ENCODE data around the gene PAQR4. TPM values are rescaled to one million over a fixed set of nuclear protein-coding genes. Genes with fewer than 3 reads are reported as not detected.

PAQR4 gene
- total and polyA plus RNA-seq, 2 of the 13 experiments (the other 11 are each of a cell fraction or from before 2014, with no cell fraction given), result 15.9 to 24.8 TPM

DNA sequence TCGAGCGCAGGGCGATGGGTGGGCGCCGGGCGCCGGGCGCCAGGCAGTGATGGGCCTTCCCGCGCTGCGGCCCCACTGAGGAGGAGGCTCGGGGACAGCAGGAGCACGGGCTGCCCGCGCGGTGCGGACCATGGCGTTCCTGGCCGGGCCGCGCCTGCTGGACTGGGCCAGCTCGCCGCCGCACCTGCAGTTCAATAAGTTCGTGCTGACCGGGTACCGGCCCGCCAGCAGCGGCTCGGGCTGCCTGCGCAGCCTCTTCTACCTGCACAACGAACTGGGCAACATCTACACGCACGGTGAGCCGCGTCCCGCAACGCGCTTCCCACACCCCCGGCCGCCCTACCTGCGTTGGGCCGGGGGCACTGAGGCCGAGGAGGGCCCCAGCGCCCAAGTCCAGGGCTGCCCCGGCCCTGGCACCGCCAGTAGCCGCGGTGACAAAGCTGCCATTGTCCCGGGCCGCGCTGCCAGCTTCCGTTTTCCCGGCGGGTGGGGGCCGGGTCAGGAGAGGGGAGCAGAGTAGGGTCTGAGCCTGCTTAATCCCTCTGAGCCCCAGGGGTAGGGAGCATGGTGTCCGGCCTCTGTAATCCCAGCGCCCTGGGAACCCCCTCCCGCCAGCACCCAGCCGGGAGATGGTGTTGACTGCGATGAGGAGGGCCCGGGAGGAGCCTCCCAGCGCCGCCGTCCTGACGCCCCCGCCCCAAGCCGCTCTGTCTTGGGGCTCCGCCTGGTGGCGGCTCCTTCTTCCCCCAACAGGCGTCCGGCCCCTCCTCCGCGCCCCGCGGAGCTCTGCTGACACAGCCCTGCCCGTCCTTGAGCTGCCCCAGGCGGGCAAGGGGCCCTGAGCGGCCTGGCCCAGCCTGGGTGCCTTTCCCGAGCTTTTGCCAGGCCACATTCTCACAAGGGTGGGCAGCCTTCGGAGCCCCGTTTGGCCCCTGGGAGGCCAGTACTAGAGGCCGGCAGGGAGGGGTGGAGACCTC lies 685 bp downstream of the PAQR4 start (continued):
- TF ChIP-seq, protein P1, sequence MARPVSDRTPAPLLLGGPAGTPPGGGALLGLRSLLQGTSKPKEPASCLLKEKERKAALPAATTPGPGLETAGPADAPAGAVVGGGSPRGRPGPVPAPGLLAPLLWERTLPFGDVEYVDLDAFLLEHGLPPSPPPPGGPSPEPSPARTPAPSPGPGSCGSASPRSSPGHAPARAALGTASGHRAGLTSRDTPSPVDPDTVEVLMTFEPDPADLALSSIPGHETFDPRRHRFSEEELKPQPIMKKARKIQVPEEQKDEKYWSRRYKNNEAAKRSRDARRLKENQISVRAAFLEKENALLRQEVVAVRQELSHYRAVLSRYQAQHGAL (CRISPR knock-in tag; IDR thresholded peaks at IDR 0.05; ENCODE audit: not compliant biosample characterization), result peak; percentile 41
- TF ChIP-seq, protein P2, sequence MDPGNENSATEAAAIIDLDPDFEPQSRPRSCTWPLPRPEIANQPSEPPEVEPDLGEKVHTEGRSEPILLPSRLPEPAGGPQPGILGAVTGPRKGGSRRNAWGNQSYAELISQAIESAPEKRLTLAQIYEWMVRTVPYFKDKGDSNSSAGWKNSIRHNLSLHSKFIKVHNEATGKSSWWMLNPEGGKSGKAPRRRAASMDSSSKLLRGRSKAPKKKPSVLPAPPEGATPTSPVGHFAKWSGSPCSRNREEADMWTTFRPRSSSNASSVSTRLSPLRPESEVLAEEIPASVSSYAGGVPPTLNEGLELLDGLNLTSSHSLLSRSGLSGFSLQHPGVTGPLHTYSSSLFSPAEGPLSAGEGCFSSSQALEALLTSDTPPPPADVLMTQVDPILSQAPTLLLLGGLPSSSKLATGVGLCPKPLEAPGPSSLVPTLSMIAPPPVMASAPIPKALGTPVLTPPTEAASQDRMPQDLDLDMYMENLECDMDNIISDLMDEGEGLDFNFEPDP (CRISPR knock-in tag; conservative IDR thresholded peaks at IDR 0.05), result 0 out of 2 replicates have a peak, but pooled peaks have one; percentile 87
- no peak for TF ChIP-seq TBP (CRISPR knock-in tag; IDR thresholded peaks at IDR 0.05)
- peak; percentile 7; the same call in 1 of the 2 replicates for TF ChIP-seq SALL1 (CRISPR knock-in tag; IDR thresholded peaks at IDR 0.05)
- TF ChIP-seq, protein P3, sequence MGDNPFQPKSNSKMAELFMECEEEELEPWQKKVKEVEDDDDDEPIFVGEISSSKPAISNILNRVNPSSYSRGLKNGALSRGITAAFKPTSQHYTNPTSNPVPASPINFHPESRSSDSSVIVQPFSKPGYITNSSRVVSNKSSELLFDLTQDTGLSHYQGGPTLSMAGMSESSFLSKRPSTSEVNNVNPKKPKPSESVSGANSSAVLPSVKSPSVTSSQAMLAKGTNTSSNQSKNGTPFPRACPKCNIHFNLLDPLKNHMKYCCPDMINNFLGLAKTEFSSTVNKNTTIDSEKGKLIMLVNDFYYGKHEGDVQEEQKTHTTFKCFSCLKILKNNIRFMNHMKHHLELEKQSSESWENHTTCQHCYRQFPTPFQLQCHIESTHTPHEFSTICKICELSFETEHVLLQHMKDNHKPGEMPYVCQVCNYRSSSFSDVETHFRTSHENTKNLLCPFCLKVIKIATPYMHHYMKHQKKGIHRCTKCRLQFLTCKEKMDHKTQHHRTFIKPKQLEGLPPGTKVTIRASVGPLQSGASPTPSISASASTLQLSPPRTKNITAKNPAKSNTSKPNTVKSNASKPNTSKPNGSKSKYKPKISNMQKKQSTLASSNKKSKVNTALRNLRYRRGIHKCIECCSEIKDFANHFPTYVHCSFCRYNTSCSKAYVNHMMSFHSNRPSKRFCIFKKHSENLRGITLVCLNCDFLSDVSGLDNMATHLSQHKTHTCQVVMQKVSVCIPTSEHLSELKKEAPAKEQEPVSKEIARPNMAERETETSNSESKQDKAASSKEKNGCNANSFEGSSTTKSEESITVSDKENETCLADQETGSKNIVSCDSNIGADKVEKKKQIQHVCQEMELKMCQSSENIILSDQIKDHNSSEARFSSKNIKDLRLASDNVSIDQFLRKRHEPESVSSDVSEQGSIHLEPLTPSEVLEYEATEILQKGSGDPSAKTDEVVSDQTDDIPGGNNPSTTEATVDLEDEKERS (CRISPR knock-in tag; IDR thresholded peaks at IDR 0.05), result 0 out of 2 replicates have a peak, but pooled peaks have one; percentile 41
- TF ChIP-seq, protein P4, sequence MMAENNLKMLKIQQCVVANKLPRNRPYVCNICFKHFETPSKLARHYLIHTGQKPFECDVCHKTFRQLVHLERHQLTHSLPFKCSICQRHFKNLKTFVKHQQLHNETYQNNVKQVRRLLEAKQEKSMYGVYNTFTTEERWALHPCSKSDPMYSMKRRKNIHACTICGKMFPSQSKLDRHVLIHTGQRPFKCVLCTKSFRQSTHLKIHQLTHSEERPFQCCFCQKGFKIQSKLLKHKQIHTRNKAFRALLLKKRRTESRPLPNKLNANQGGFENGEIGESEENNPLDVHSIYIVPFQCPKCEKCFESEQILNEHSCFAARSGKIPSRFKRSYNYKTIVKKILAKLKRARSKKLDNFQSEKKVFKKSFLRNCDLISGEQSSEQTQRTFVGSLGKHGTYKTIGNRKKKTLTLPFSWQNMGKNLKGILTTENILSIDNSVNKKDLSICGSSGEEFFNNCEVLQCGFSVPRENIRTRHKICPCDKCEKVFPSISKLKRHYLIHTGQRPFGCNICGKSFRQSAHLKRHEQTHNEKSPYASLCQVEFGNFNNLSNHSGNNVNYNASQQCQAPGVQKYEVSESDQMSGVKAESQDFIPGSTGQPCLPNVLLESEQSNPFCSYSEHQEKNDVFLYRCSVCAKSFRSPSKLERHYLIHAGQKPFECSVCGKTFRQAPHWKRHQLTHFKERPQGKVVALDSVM (CRISPR knock-in tag; IDR thresholded peaks at IDR 0.05), result peak; percentile 65; the same call in 1 of the 2 replicates
- TF ChIP-seq RBFOX2 (IDR thresholded peaks at IDR 0.05; ENCODE audit: low read depth, low read length), result peak; percentile 75
- TF ChIP-seq NRL (CRISPR knock-in tag; IDR thresholded peaks at IDR 0.05; ENCODE audit: borderline replicate concordance), result 0 out of 2 replicates have a peak, but pooled peaks have one; percentile 35
- TF ChIP-seq ZNF619 (CRISPR knock-in tag; IDR thresholded peaks at IDR 0.05), result peak; percentile 18; the same call in 1 of the 2 replicates
- 0 out of 2 replicates have a peak, but pooled peaks have one; percentile 21 for TF ChIP-seq HMG20B (CRISPR knock-in tag; conservative IDR thresholded peaks at IDR 0.05)
- TF ChIP-seq AGO2 (optimal IDR thresholded peaks at IDR 0.05; ENCODE audit: low read depth, low read length), result peak; percentile 92
- TF ChIP-seq, protein P5, sequence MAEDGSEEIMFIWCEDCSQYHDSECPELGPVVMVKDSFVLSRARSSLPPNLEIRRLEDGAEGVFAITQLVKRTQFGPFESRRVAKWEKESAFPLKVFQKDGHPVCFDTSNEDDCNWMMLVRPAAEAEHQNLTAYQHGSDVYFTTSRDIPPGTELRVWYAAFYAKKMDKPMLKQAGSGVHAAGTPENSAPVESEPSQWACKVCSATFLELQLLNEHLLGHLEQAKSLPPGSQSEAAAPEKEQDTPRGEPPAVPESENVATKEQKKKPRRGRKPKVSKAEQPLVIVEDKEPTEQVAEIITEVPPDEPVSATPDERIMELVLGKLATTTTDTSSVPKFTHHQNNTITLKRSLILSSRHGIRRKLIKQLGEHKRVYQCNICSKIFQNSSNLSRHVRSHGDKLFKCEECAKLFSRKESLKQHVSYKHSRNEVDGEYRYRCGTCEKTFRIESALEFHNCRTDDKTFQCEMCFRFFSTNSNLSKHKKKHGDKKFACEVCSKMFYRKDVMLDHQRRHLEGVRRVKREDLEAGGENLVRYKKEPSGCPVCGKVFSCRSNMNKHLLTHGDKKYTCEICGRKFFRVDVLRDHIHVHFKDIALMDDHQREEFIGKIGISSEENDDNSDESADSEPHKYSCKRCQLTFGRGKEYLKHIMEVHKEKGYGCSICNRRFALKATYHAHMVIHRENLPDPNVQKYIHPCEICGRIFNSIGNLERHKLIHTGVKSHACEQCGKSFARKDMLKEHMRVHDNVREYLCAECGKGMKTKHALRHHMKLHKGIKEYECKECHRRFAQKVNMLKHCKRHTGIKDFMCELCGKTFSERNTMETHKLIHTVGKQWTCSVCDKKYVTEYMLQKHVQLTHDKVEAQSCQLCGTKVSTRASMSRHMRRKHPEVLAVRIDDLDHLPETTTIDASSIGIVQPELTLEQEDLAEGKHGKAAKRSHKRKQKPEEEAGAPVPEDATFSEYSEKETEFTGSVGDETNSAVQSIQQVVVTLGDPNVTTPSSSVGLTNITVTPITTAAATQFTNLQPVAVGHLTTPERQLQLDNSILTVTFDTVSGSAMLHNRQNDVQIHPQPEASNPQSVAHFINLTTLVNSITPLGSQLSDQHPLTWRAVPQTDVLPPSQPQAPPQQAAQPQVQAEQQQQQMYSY (CRISPR knock-in tag; IDR thresholded peaks at IDR 0.05), result peak; percentile 24; the same call in 1 of the 2 replicates
- no peak for TF ChIP-seq ARHGAP35 (CRISPR knock-in tag; IDR thresholded peaks at IDR 0.05; ENCODE audit: borderline replicate concordance)
- TF ChIP-seq ZNF138 (CRISPR knock-in tag; IDR thresholded peaks at IDR 0.05; ENCODE audit: low read depth), result no peak
